ENCODE results near the gene NPC2. TPM values are rescaled to one million over a fixed set of nuclear protein-coding genes. Genes with fewer than 3 reads are reported as not detected.

NPC2 gene
- total and polyA plus RNA-seq, 2 of the 4 experiments (the other 2 are of a cell fraction), result 210 to 273 TPM

- H4K8ac ChIP-seq (ENCODE audit: low read depth in 2 of 2, low read length in 2 of 2), result no peak overlapping the region
- no peak overlapping the region for H3K14ac ChIP-seq (replicated peaks; ENCODE audit: low read depth, low read length)
- no peak overlapping the region for H3K4me3 ChIP-seq (ENCODE audit: insufficient read depth, low read depth, low read length)
- H2AFZ ChIP-seq (replicated peaks; ENCODE audit: low read length, poor library complexity), result no peak overlapping the region
- H3K4ac ChIP-seq (ENCODE audit: low read depth, low read length), result 0 out of 2 replicates have a peak overlapping the region, but pooled peaks have one; percentile 5
- BruUV-seq (replicated peaks), result no TSS peak
- no peaks in the 10 kb centered on the region for H3K27me3 ChIP-seq (ENCODE audit: control insufficient read depth, insufficient read depth, low read length)
- no peak overlapping the region for H3K4me2 ChIP-seq (ENCODE audit: low read depth, low read length)
- H4K91ac ChIP-seq (ENCODE audit: insufficient read depth, low read depth, low read length), result no peak overlapping the region
- H2BK5ac ChIP-seq (ENCODE audit: low read depth, low read length, poor library complexity, severe bottlenecking), result no peak overlapping the region
- no peaks in the 10 kb centered on the region for H3K79me1 ChIP-seq (ENCODE audit: low read depth in 1 of 2, low read length in 2 of 2)
- in situ Hi-C loops (cut with MboI; ENCODE audit: low sequenced_read_pairs), result no loop called here
- H3K4me1 ChIP-seq (ENCODE audit: control insufficient read depth, insufficient read depth, low read length), result peaks cover 7% of the 10 kb centered on the region
- POLR2A ChIA-PET (ENCODE audit: unreplicated experiment), result no interaction called here
- H2BK120ac ChIP-seq (ENCODE audit: low read depth, low read length), result no peak overlapping the region
- H3K56ac ChIP-seq (ENCODE audit: extremely low read depth, insufficient read depth, low read length), result peak overlapping the region; percentile 32; the same call in 1 of the 2 replicates
- H4K5ac ChIP-seq (ENCODE audit: low read depth, low read length), result 0 out of 2 replicates have a peak overlapping the region, but pooled peaks have one; percentile 34
- H3K27ac ChIP-seq (ENCODE audit: insufficient read depth, low read length), result no peak overlapping the region
- no peak overlapping the region for H2BK15ac ChIP-seq (ENCODE audit: low read depth, low read length)
- no peaks in the 10 kb centered on the region for H3K9me3 ChIP-seq (ENCODE audit: control insufficient read depth, insufficient read depth, low read length)
- H4K20me1 ChIP-seq (ENCODE audit: insufficient read depth, low read length), result no peaks in the 10 kb centered on the region
- no peak overlapping the region for H2AK5ac ChIP-seq (ENCODE audit: low read depth, low read length)
- no peak overlapping the region for H2AK9ac ChIP-seq (replicated peaks; ENCODE audit: low read depth, low read length, poor library complexity)
- WGBS, 2 experiments (ENCODE audit: extremely low coverage in 2 of 2, insufficient read length in 1 of 2), result no CpG with 5 or more reads among the region's 3 CpGs
- dilution Hi-C loops (cut with HindIII; ENCODE audit: low sequenced_read_pairs, unreplicated experiment), result no loop called here
- peak; percentile 81 for ATAC-seq (ENCODE audit: low read depth)
- no peak overlapping the region for H2BK20ac ChIP-seq (ENCODE audit: low read depth, low read length)
- peaks cover 4% of the 10 kb centered on the region for H3K36me3 ChIP-seq (ENCODE audit: control insufficient read depth, insufficient read depth, low read length)
- intact Hi-C loops (cut with micrococcal nuclease), result loop anchor here (10.0 kb wide), 1 partner anchor 361 kb away; no protein-coding TSS in a partner anchor
- TF ChIP-seq CTCF (conservative IDR thresholded peaks at IDR 0.05; ENCODE audit: low read depth, low read length) (no peak), CEBPB (IDR thresholded peaks at IDR 0.05; ENCODE audit: low read depth, low read length) (0 out of 2 replicates have a peak, but pooled peaks have one; percentile 30)
- H3K9ac ChIP-seq (ENCODE audit: low read depth, low read length), result no peak overlapping the region
- no peak overlapping the region for H3K18ac ChIP-seq (ENCODE audit: low read depth, low read length)
- peak; percentile 63 for DNase-seq
- CTCF ChIA-PET, result interaction anchor here (0.6 to 0.7 kb wide), 2 partner anchors 150 to 593 kb away, joined by 4 to 5 read pairs; no protein-coding TSS in a partner anchor
- H3K23ac ChIP-seq (ENCODE audit: low read depth, low read length), result no peak overlapping the region
- peaks cover 10% of the 10 kb centered on the region; the same call in 1 of the 2 replicates for H3K9me1 ChIP-seq (ENCODE audit: insufficient read depth, low read length)
Observed at GRCh38 chr14:74475678-74476077, 17.4 kb downstream of the NPC2 start.
